ENCODE measurements around the gene GRIK4. TPM values are rescaled to one million over a fixed set of nuclear protein-coding genes. Genes with fewer than 3 reads are reported as not detected.

Gene GRIK4
- total and polyA plus RNA-seq, 4 donors: 0.05 to 0.25 (median 0.06) TPM; not detected in 1

DNA sequence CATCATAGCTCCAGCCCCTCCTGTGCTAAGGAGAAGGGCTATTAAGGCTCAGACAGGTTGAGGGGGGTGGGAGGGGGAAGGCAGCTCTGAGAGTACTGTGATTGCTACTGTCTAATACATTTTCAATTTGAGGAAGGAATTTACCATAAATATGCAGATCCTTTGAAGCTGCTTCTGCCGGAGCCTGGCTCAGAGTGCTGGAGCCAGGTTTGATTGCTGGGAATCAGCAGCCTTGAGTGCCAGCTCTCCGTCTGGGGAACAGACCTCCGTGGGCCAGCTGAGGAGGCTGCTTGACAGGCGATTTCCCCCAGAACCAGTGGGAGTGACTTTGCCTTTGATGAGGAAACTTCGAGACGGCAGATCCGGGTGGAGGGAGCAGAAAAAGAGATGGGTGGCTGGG, 370.6 kb downstream of the GRIK4 start:
- H3K27me3 ChIP-seq (ENCODE audit: control insufficient read depth in 4 of 4, insufficient read depth in 4 of 4, low read length in 3 of 4): no peaks in the 10 kb centered on the region
- WGBS: 84% methylated on average over 7 of the region's 7 CpGs
- no peak overlapping the region for H3K4me3 ChIP-seq (ENCODE audit: low read depth in 1 of 3, low read length in 3 of 3)
- no peak for TF ChIP-seq YY1 (IDR thresholded peaks at IDR 0.05)
- no peak for TF ChIP-seq GABPA (IDR thresholded peaks at IDR 0.05 in 1 of 2, conservative IDR thresholded peaks at IDR 0.05 in 1 of 2)
- TF ChIP-seq RAD21 (IDR thresholded peaks at IDR 0.05): no peak
- TF ChIP-seq, protein P1, sequence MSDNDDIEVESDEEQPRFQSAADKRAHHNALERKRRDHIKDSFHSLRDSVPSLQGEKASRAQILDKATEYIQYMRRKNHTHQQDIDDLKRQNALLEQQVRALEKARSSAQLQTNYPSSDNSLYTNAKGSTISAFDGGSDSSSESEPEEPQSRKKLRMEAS (IDR thresholded peaks at IDR 0.05): no peak
- DNase-seq (ENCODE audit: low spot score): no peak
- H3K4me1 ChIP-seq (ENCODE audit: control insufficient read depth in 4 of 4, insufficient read depth in 4 of 4, low read length in 3 of 4): peaks cover 0 to 3% (median 0%) of the 10 kb centered on the region in 4 donors
- H3K36me3 ChIP-seq (ENCODE audit: control insufficient read depth in 4 of 4, insufficient read depth in 3 of 4, low read depth in 1 of 4, low read length in 3 of 4): no peaks in the 10 kb centered on the region
- H3K27ac ChIP-seq (ENCODE audit: low read depth in 1 of 2, low read length in 2 of 2): no peak overlapping the region
- no peak overlapping the region for H3K9ac ChIP-seq (ENCODE audit: low read depth in 1 of 2, low read length in 2 of 2)
- no peaks in the 10 kb centered on the region for H3K9me3 ChIP-seq (ENCODE audit: control insufficient read depth in 4 of 4, low read length in 3 of 4)

DNA sequence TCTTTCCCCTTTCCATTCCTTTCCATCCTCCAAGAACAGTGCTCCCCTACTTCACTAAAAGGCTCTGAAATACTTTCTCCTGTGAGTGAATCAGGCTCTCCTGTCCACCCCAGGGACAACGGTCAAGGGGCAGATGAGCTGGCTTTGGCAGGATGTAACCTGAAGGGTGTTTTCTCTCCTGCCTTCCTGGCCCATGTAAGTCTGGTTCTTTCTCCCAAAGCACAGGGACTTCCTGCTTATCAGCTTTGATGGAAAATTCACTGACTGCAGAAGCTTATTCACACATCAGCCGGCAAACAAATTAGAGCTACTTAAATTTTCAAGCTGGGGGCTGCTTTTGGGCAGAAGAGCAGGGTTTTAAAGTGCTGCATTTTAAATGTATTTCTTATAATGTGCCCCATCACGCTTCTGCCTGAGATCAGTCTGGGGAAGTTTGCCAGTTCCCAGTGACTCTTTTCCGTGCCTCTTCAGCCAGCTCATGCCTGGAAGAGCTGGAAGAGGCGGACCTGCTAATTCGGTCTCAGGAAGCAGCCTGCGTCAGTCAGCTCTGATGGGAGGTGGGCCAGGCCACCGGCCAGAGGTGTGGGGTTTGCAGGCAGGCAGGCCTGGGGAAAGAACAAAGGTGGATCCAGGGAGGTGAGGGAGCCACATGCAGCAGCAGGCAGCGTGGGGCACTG, 372.0 kb downstream of the GRIK4 start:
- H3K36me3 ChIP-seq (ENCODE audit: control insufficient read depth in 4 of 4, insufficient read depth in 3 of 4, low read depth in 1 of 4, low read length in 3 of 4): no peaks in the 10 kb centered on the region
- peaks cover 0 to 3% (median 0%) of the 10 kb centered on the region in 4 donors for H3K4me1 ChIP-seq (ENCODE audit: control insufficient read depth in 4 of 4, insufficient read depth in 4 of 4, low read length in 3 of 4)
- TF ChIP-seq, protein P2, sequence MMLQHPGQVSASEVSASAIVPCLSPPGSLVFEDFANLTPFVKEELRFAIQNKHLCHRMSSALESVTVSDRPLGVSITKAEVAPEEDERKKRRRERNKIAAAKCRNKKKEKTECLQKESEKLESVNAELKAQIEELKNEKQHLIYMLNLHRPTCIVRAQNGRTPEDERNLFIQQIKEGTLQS (IDR thresholded peaks at IDR 0.05): no peak
- TF ChIP-seq HNF4A (conservative IDR thresholded peaks at IDR 0.05): peak in 1 of 2 donors; percentile 8
- no peak for TF ChIP-seq HNF4G (IDR thresholded peaks at IDR 0.05)
- TF ChIP-seq, protein P3, sequence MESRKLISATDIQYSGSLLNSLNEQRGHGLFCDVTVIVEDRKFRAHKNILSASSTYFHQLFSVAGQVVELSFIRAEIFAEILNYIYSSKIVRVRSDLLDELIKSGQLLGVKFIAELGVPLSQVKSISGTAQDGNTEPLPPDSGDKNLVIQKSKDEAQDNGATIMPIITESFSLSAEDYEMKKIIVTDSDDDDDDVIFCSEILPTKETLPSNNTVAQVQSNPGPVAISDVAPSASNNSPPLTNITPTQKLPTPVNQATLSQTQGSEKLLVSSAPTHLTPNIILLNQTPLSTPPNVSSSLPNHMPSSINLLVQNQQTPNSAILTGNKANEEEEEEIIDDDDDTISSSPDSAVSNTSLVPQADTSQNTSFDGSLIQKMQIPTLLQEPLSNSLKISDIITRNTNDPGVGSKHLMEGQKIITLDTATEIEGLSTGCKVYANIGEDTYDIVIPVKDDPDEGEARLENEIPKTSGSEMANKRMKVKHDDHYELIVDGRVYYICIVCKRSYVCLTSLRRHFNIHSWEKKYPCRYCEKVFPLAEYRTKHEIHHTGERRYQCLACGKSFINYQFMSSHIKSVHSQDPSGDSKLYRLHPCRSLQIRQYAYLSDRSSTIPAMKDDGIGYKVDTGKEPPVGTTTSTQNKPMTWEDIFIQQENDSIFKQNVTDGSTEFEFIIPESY (IDR thresholded peaks at IDR 0.05): no peak
- no peak for TF ChIP-seq FOXA1 (IDR thresholded peaks at IDR 0.05)
- TF ChIP-seq FOXA2 (IDR thresholded peaks at IDR 0.05): no peak
- TF ChIP-seq, protein P4, sequence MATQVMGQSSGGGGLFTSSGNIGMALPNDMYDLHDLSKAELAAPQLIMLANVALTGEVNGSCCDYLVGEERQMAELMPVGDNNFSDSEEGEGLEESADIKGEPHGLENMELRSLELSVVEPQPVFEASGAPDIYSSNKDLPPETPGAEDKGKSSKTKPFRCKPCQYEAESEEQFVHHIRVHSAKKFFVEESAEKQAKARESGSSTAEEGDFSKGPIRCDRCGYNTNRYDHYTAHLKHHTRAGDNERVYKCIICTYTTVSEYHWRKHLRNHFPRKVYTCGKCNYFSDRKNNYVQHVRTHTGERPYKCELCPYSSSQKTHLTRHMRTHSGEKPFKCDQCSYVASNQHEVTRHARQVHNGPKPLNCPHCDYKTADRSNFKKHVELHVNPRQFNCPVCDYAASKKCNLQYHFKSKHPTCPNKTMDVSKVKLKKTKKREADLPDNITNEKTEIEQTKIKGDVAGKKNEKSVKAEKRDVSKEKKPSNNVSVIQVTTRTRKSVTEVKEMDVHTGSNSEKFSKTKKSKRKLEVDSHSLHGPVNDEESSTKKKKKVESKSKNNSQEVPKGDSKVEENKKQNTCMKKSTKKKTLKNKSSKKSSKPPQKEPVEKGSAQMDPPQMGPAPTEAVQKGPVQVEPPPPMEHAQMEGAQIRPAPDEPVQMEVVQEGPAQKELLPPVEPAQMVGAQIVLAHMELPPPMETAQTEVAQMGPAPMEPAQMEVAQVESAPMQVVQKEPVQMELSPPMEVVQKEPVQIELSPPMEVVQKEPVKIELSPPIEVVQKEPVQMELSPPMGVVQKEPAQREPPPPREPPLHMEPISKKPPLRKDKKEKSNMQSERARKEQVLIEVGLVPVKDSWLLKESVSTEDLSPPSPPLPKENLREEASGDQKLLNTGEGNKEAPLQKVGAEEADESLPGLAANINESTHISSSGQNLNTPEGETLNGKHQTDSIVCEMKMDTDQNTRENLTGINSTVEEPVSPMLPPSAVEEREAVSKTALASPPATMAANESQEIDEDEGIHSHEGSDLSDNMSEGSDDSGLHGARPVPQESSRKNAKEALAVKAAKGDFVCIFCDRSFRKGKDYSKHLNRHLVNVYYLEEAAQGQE (IDR thresholded peaks at IDR 0.05): no peak
- WGBS: 62% methylated on average over 9 of the region's 9 CpGs
- no peaks in the 10 kb centered on the region for H3K27me3 ChIP-seq (ENCODE audit: control insufficient read depth in 4 of 4, insufficient read depth in 4 of 4, low read length in 3 of 4)
- no peaks in the 10 kb centered on the region for H3K9me3 ChIP-seq (ENCODE audit: control insufficient read depth in 4 of 4, low read length in 3 of 4)
- no peak overlapping the region for H3K4me3 ChIP-seq (ENCODE audit: low read depth in 1 of 3, low read length in 3 of 3)
- H3K27ac ChIP-seq (ENCODE audit: low read depth in 1 of 2, low read length in 2 of 2): no peak overlapping the region
- no peak overlapping the region for H3K9ac ChIP-seq (ENCODE audit: low read depth in 1 of 2, low read length in 2 of 2)
- no peak for DNase-seq (ENCODE audit: low spot score)

Measured in liver (tissue), 9 donors.